ENCODE data around the gene ADIG. TPM values are rescaled to one million over a fixed set of nuclear protein-coding genes. Genes with fewer than 3 reads are reported as not detected.

ADIG gene
- total and polyA plus RNA-seq, 12 donors, result not detected

- Histone ChIP-seq H3K27me3 (no peaks in the 10 kb centered on the region), H3K4me3 (no peak overlapping the region), H3K9me3 (replicated peaks in 1 of 3) (no peaks in the 10 kb centered on the region), H3K4me1 (replicated peaks in 1 of 2) (no peaks in the 10 kb centered on the region), H3K36me3 (replicated peaks in 1 of 2) (peaks cover 0 to 81% of the 10 kb centered on the region in 2 donors), H3K27ac (no peak overlapping the region)
- no peak for TF ChIP-seq POLR2A (IDR thresholded peaks at IDR 0.05)
- TF ChIP-seq CTCF (IDR thresholded peaks at IDR 0.05), result no peak
- intact Hi-C loops (cut with DNase I), result no loop called here
- no peak for DNase-seq
These were observed 25.6 kb upstream of the ADIG start for GRCh38 chr20:38555395-38555794.

GRCh38 chr20:38557174-38557573, 23.8 kb upstream of the ADIG start:
- H3K9me3 ChIP-seq (replicated peaks in 1 of 3), result no peaks in the 10 kb centered on the region
- no peak overlapping the region for H3K4me3 ChIP-seq
- WGBS, 4 donors, result 93 to 100% (median 98%) methylated on average over 2 of the region's 2 CpGs
- H3K27ac ChIP-seq, result no peak overlapping the region
- peaks cover 0 to 66% of the 10 kb centered on the region in 2 donors for H3K36me3 ChIP-seq (replicated peaks in 1 of 2)
- intact Hi-C loops (cut with DNase I), result no loop called here
- DNase-seq, result no peak
- no peaks in the 10 kb centered on the region for H3K4me1 ChIP-seq (replicated peaks in 1 of 2)
- TF ChIP-seq POLR2A (IDR thresholded peaks at IDR 0.05) (no peak), CTCF (IDR thresholded peaks at IDR 0.05) (no peak)
- no peaks in the 10 kb centered on the region for H3K27me3 ChIP-seq

DNA sequence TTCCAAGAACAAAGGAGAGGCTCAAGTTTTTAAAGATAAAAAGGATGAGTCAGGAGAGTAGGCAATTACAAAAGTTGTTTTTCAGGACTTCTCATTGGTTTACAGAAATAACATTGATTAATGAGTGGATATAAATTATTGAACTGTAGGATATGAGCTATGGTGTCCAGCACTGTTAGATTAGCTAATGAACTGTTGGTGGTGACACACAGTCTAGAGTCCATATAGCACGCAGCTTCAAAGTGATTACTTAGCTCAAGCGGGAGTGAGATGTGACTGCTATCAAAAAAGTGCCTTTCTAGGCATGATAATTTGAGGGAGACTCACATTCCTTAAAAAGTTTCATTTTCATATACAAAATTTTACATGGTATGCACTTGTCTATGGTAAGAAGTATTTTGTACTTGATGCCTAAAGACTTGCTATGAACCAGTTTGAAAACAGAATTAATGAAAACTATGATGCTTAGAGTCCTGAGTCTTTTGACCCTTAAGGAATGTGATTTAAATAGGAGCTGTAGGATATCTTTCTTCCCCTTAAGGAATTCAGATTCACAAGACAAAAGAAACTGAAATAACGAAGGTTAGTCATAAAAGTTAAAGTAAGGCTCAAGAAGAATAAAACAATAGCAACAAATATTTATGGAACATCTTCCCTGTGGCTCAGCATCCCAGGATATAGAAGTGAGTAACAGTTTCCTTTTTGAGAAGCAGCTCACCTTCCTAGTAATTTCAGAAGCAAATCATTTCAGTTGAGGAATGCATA, 22.2 kb upstream of the ADIG start:
- DNase-seq, result no peak
- intact Hi-C loops (cut with DNase I), result no loop called here
- TF ChIP-seq CTCF (IDR thresholded peaks at IDR 0.05) (no peak), POLR2A (IDR thresholded peaks at IDR 0.05) (no peak)
- Histone ChIP-seq H3K4me3 (no peak overlapping the region), H3K36me3 (replicated peaks in 1 of 2) (peaks cover 0 to 53% of the 10 kb centered on the region in 2 donors), H3K9me3 (replicated peaks in 1 of 3) (no peaks in the 10 kb centered on the region), H3K27me3 (no peaks in the 10 kb centered on the region), H3K27ac (no peak overlapping the region), H3K4me1 (replicated peaks in 1 of 2) (no peaks in the 10 kb centered on the region)
- 93 to 96% (median 95%) methylated on average over 3 of the region's 3 CpGs for WGBS, 4 donors

DNA sequence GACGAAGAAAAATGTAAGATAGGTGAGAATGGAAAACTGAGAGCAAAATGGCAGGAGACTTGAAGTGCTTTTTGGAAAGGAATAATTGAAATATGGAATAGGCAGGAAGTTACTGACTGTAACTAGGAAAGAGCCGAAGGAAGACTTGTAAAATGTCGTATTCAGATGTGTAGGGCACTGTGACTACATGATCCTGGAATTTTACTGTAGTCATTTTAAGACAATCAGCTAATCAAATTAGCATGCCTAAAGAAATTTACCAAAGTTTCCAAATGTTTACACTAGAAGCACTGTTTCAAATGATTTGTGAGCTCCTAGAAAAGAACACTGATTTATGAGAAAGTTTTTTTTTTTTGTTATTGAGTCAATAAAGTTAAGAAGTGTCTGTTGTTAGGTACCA, 21.2 kb upstream of the ADIG start:
- peaks cover 0 to 45% of the 10 kb centered on the region in 2 donors for H3K36me3 ChIP-seq (replicated peaks in 1 of 2)
- TF ChIP-seq CTCF (IDR thresholded peaks at IDR 0.05) (no peak), POLR2A (IDR thresholded peaks at IDR 0.05) (no peak)
- intact Hi-C loops (cut with DNase I), result no loop called here
- H3K27me3 ChIP-seq, result no peaks in the 10 kb centered on the region
- 95 to 98% (median 96%) methylated on average over 3 of the region's 3 CpGs for WGBS, 4 donors
- no peak overlapping the region for H3K4me3 ChIP-seq
- DNase-seq, result no peak
- H3K27ac ChIP-seq, result no peak overlapping the region
- H3K4me1 ChIP-seq (replicated peaks in 1 of 2), result no peaks in the 10 kb centered on the region
- H3K9me3 ChIP-seq (replicated peaks in 1 of 3), result no peaks in the 10 kb centered on the region
